ENCODE measurements around the gene UNC45B.
"Not testable (repeated sequence)": the region's sequence is repeated elsewhere in the genome, so short reads cannot be mapped to it uniquely, and the experiment has no call there.

UNC45B gene

GRCh38 chr17:35169835-35170363 lies 22.3 kb downstream of the UNC45B start:
- DNase-seq (ENCODE audit: low read depth, low spot score): no peak

GRCh38 chr17:35170968-35171771 lies 23.6 kb downstream of the UNC45B start:
- no peak for DNase-seq (ENCODE audit: low read depth, low spot score)

GRCh38 chr17:35171834-35172233 lies 24.2 kb downstream of the UNC45B start:
- no peak for DNase-seq (ENCODE audit: low read depth, low spot score)

- not testable (repeated sequence) for DNase-seq (ENCODE audit: low read depth, low spot score)
Measured at GRCh38 chr17:35172321-35172720, 24.7 kb downstream of the UNC45B start.

GRCh38 chr17:35174835-35175334 lies 27.3 kb downstream of the UNC45B start:
- no peak for DNase-seq (ENCODE audit: low read depth, low spot score)

GRCh38 chr17:35175638-35176415 lies 28.2 kb downstream of the UNC45B start:
- DNase-seq (ENCODE audit: low read depth, low spot score): no peak

GRCh38 chr17:35176897-35177296 lies 29.3 kb downstream of the UNC45B start:
- no peak for DNase-seq (ENCODE audit: low read depth, low spot score)

DNA sequence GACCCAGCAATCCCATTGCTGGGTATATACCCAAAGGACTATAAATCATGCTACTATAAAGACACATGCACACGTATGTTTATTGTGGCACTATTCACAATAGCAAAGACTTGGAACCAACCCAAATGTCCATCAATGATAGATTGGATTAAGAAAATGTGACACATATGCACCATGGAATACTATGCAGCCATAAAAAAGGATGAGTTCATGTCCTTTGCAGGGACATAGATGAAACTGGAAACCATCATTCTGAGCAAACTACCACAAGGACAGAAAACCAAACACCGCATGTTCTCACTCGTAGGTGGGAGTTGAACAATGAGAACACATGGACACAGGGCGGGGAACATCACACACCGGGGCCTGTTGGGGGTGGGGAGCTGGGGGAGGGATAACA lies 31.8 kb downstream of the UNC45B start:
- not testable (repeated sequence) for DNase-seq (ENCODE audit: low read depth, low spot score)

DNA sequence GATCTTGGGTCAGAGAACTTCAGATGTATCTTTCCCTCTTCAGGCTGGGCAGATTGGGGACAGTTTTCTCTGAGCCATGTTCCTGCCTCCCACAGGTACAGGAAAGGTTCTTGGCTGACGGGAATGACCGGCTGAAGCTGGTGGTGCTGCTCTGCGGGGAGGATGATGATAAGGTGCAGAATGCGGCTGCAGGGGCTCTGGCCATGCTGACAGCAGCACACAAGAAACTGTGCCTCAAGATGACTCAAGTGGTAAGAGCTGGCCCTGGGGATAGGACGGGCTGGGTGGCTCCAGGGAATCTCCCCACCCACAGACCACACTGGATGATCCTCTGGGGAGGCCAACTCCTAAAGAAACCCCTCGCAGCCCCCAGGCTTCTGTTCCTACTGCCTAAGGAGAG lies 35.7 kb downstream of the UNC45B start:
- no peak for DNase-seq (ENCODE audit: low read depth, low spot score)

DNA sequence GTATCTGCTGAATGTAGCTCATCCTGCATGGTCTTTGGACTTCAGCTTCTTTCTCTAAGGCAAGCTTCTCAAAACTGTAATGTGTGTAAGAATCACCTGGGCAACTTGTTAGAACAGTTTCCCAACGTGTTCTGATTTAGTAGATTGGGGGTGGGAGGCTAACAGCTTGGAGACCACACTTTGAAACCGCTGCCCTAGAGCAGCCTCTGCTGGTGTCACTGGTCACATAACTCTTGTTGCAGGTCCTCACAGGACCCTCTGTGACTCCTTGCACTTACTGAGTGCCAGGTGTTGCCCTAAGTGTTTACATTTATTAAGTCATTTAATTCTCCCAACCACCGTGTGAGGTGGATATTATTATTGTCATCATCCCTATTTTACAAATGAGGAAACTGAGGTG lies 36.7 kb downstream of the UNC45B start:
- DNase-seq (ENCODE audit: low read depth, low spot score): no peak

- DNase-seq (ENCODE audit: low read depth, low spot score): no peak
Measured at GRCh38 chr17:35185849-35186248, 38.2 kb downstream of the UNC45B start.

- no peak for DNase-seq (ENCODE audit: low read depth, low spot score)
Measured at GRCh38 chr17:35187481-35187880, 39.9 kb downstream of the UNC45B start.

DNA sequence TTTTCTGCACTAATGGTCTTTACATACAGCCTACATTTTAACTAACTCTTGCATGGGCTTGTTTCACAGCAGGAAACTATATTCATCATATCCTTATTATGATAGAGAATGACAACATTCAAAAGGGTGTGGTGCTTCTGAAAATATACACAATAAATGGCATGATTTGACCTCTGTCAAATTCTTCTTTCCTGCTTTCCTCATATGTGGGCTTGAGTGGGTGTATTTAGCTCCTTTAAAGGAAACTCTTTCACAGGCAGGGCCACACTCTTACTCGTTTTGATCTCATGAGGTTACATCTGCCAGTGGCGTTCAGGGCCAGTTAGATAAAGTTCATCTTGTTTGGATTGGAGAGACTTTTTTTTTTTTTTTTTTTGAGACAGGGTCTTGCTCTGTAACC lies 40.5 kb downstream of the UNC45B start:
- no peak for DNase-seq (ENCODE audit: low read depth, low spot score)

- DNase-seq (ENCODE audit: low read depth, low spot score): no peak
Measured at GRCh38 chr17:35189291-35189690, 41.7 kb downstream of the UNC45B start.

DNA sequence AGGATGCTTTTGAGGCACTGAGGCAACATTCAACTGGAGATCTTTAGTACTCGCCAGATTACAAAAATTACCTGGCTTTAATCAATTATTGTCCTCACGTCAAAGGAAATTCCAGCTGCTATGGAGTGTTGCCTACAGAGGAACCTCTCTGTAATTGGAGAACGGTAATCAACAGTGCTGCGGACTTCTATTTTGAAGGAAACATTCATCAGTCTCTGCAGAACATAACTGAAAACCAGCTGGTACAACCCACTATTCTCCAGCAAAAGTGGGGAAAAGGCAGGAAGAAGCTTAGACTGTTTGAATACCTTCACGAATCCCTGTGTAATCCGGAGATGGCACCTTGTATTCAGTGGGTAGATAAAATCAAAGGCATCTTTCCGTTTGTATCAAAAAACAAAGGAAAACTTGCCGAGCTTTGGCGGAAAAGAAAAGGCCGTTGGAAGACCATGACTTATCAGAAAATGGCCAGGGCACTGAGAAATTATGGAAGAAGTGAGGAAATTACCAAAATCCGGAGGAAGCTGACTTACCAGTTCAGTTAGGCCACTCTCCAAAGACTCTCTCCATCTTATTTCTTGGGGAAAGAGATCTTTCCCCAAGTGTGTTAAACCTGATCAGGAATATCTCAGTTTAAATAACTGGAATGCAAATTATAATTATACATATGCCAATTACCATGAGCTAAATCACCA lies 43.5 kb downstream of the UNC45B start:
- DNase-seq (ENCODE audit: low read depth, low spot score): no peak

- DNase-seq (ENCODE audit: low read depth, low spot score): no peak
Measured at GRCh38 chr17:35192708-35193107, 45.1 kb downstream of the UNC45B start.

DNA sequence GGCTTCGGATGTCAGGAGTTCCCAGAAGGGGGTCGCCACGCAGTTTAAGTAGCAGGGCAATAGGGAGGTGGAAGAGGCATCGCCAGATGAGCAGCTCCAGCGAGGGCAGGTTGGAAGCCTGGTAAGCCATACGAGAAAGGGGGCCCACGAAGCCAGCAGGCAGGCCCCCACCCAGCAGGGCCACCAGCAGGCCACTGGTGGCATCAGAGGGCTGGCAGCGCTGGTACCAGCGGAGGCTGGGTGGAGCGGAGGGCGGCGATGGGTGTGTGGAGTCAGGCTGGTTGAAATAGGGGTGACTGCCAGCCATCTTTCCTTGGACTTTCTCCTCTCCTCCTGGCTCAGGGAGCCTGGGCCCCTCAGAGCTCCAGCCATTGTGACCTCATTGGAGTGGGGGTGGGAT lies 46.4 kb downstream of the UNC45B start, which contains the start of gene SLC35G3:
Gene SLC35G3 (minus strand): TSS at position 393 of the 400 bp plus-strand sequence. CDS start 86 bp downstream, at position 307.
- DNase-seq (ENCODE audit: low read depth, low spot score): not testable (repeated sequence)

GRCh38 chr17:35195062-35195461 lies 47.4 kb downstream of the UNC45B start:
- DNase-seq (ENCODE audit: low read depth, low spot score): not testable (repeated sequence)

DNA sequence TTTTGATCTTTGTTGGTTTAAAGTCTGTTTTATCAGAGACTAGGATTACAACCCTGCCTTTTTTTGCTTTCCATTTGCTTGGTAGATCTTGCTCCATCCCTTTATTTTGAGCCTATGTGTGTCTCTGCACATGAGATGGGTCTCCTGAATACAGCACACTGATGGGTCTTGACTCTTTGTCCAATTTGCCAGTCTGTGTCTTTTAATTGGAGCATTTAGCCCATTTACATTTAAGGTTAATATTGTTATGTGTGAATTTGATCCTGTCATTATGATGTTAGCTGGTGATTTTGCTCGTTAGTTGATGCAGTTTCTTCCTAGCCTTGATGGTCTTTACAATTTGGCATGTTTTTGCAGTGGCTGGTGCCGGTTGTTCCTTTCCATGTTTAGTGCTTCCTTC lies 55.0 kb downstream of the UNC45B start:
- not testable (repeated sequence) for DNase-seq (ENCODE audit: low read depth, low spot score)

- no peak for DNase-seq (ENCODE audit: low read depth, low spot score)
Measured at GRCh38 chr17:35210741-35211140, 63.1 kb downstream of the UNC45B start.

GRCh38 chr17:35212668-35213067 lies 65.1 kb downstream of the UNC45B start:
- no peak for DNase-seq (ENCODE audit: low read depth, low spot score)

Measured in iPS DF 19.7 (cell line).